OCI-LY7 (cell line): ENCODE results near the gene KRT76. TPM values are rescaled to one million over a fixed set of nuclear protein-coding genes. Genes with fewer than 3 reads are reported as not detected.

Experiments used
- BruUV-seq: library from RNA; stranded (reverse); fragments of 400-500 nt; replicated peaks from 2 replicates; lab custom pipeline; 2021; lab: Mats Ljungman, UMichigan
- CTCF ChIA-PET: fragments of 300-600 bp; sonication (Branson Sonifier 250); formaldehyde crosslinking; loops from one replicate; lab custom pipeline; 2022; ENCODE audit warnings: antibody characterized with exemption; ENCODE audit not compliant: unreplicated experiment; lab: Charles Lee
- POLR2A ChIA-PET: fragments of 300-600 bp; sonication (Branson Sonifier 250); formaldehyde crosslinking; loops from one replicate; lab custom pipeline; 2022; ENCODE audit warnings: antibody characterized with exemption; lab: Charles Lee
- DNase-seq: peaks from one replicate; pipeline ENCODE4 v3.0.0-alpha.2; 2015; ENCODE audit warnings: low spot score
- H2AFZ ChIP-seq: fragments of 200-600 bp; sonication (generic), shearing (Covaris generic); 2 replicates; pipeline ENCODE4 v1.6.1; 2014; ENCODE audit warnings: mild to moderate bottlenecking, antibody characterized with exemption, low read length, moderate library complexity
- H3K27ac ChIP-seq: fragments of 200-600 bp; sonication (generic); 2 replicates; pipeline ENCODE4 v1.5.1; 2014; ENCODE audit warnings: mixed run types, low read depth, mild to moderate bottlenecking, moderate library complexity, low read length, inconsistent platforms; ENCODE audit not compliant: poor library complexity, severe bottlenecking
- H3K36me3 ChIP-seq: fragments of 200-600 bp; sonication (generic); 2 replicates; pipeline ENCODE4 v1.6.1; 2014; ENCODE audit warnings: mild to moderate bottlenecking, antibody characterized with exemption, low read length, moderate library complexity, mixed read lengths; ENCODE audit not compliant: insufficient read depth
- H3K4me1 ChIP-seq: fragments of 200-600 bp; sonication (generic); 2 replicates; pipeline ENCODE4 v1.5.1; 2014; ENCODE audit warnings: mild to moderate bottlenecking, low read length; ENCODE audit not compliant: insufficient read depth, poor library complexity, severe bottlenecking
- H3K4me2 ChIP-seq: fragments of 200-600 bp; sonication (generic); 2 replicates; pipeline ENCODE4 v1.6.1; 2014; ENCODE audit warnings: mild to moderate bottlenecking, low read length
- H3K4me3 ChIP-seq: fragments of 200-600 bp; sonication (generic); 2 replicates; pipeline ENCODE4 v1.5.1; 2014; ENCODE audit warnings: mild to moderate bottlenecking, low read depth, low read length; ENCODE audit not compliant: poor library complexity, severe bottlenecking
- H3K79me2 ChIP-seq: fragments of 200-600 bp; sonication (generic); 2 replicates; pipeline ENCODE4 v1.6.1; 2016; ENCODE audit warnings: low read depth, mild to moderate bottlenecking, low read length, moderate library complexity, mixed read lengths; ENCODE audit not compliant: insufficient read depth
- H3K9me2 ChIP-seq: fragments of 200-600 bp; sonication (generic); 2 replicates; pipeline ENCODE4 v1.6.1; 2016; ENCODE audit warnings: mild to moderate bottlenecking, low read length, mixed read lengths; ENCODE audit not compliant: insufficient read depth
- H3K9me3 ChIP-seq: fragments of 200-600 bp; sonication (generic); 2 replicates; pipeline ENCODE4 v1.6.1; 2014; ENCODE audit warnings: mild to moderate bottlenecking, mixed run types, low read length, mixed read lengths
- H4K20me1 ChIP-seq: fragments of 200-600 bp; sonication (generic); 2 replicates; pipeline ENCODE4 v1.6.1; 2014; ENCODE audit warnings: mild to moderate bottlenecking, antibody characterized with exemption, low read length, moderate library complexity, mixed read lengths; ENCODE audit not compliant: insufficient read depth
- CTCF ChIP-seq: fragments of 200-600 bp; sonication (generic); conservative IDR thresholded peaks from 2 replicates; pipeline ENCODE4 v1.5.1; 2014; ENCODE audit warnings: mild to moderate bottlenecking, antibody characterized with exemption, low read length, moderate library complexity, mixed read lengths
- EZH2phosphoT487 ChIP-seq: fragments of 200-600 bp; sonication (generic); IDR thresholded peaks from 2 replicates; pipeline ENCODE4 v1.6.1; 2018; ENCODE audit warnings: low read depth, borderline replicate concordance, mild to moderate bottlenecking, mixed run types, antibody characterized with exemption, low read length, moderate library complexity, mixed read lengths
- intact Hi-C: fragments of 100-400 bp; cut with micrococcal nuclease; formaldehyde crosslinking; loops from one replicate; pipeline ENCODE4 v1.10.0; 2022; ENCODE audit not compliant: unreplicated experiment
- total RNA-seq, 2 experiments: library from RNA; depleted of rRNA in 1 of 2; stranded (reverse); fragments of >200 nt in 1 of 2; shearing (Covaris generic) in 1 of 2; gene quantifications; 2 replicates each; pipeline ENCODE4 v1.2.3, GENCODE V29; 2014 to 2022

KRT76 gene
- total RNA-seq, 2 experiments from 2014 or later: not detected

GRCh38 chr12:52813203-52813819 lies 36.2 kb upstream of the KRT76 start:
- no peak overlapping the region for H2AFZ ChIP-seq
- no peak overlapping the region for H3K27ac ChIP-seq
- no peak for TF ChIP-seq EZH2phosphoT487
- TF ChIP-seq CTCF: no peak
- H3K79me2 ChIP-seq: no peaks in the 10 kb centered on the region
- no peak overlapping the region for H3K4me2 ChIP-seq
- H3K36me3 ChIP-seq: no peaks in the 10 kb centered on the region
- intact Hi-C loops: no loop called here
- ChIA-PET CTCF (no interaction called here), POLR2A (no interaction called here)
- H3K9me3 ChIP-seq: no peaks in the 10 kb centered on the region
- H3K9me2 ChIP-seq: no peaks in the 10 kb centered on the region
- DNase-seq: no peak
- H3K4me1 ChIP-seq: no peaks in the 10 kb centered on the region
- no TSS peak for BruUV-seq
- no peaks in the 10 kb centered on the region for H4K20me1 ChIP-seq
- no peak overlapping the region for H3K4me3 ChIP-seq

- Histone ChIP-seq H3K4me3 (no peak overlapping the region), H3K36me3 (no peaks in the 10 kb centered on the region), H3K27ac (no peak overlapping the region), H3K4me1 (no peaks in the 10 kb centered on the region), H3K9me2 (no peaks in the 10 kb centered on the region), H4K20me1 (no peaks in the 10 kb centered on the region), H3K9me3 (no peaks in the 10 kb centered on the region), H3K4me2 (no peak overlapping the region), H3K79me2 (no peaks in the 10 kb centered on the region), H2AFZ (no peak overlapping the region)
- CTCF ChIA-PET: no interaction called here
- intact Hi-C loops: no loop called here
- DNase-seq: no peak
- BruUV-seq: no TSS peak
- no peak for TF ChIP-seq CTCF
- TF ChIP-seq EZH2phosphoT487: no peak
- POLR2A ChIA-PET: no interaction called here
Measured at GRCh38 chr12:52812749-52813148, 35.6 kb upstream of the KRT76 start.

GRCh38 chr12:52812073-52812400 lies 34.9 kb upstream of the KRT76 start:
- ChIA-PET CTCF (no interaction called here), POLR2A (no interaction called here)
- Histone ChIP-seq H2AFZ (no peak overlapping the region), H3K9me3 (no peaks in the 10 kb centered on the region), H3K79me2 (no peaks in the 10 kb centered on the region), H3K4me2 (no peak overlapping the region), H3K36me3 (no peaks in the 10 kb centered on the region), H3K4me3 (no peak overlapping the region), H3K9me2 (no peaks in the 10 kb centered on the region), H3K4me1 (no peaks in the 10 kb centered on the region), H3K27ac (no peak overlapping the region), H4K20me1 (no peaks in the 10 kb centered on the region)
- no peak for DNase-seq
- no TSS peak for BruUV-seq
- intact Hi-C loops: no loop called here
- TF ChIP-seq EZH2phosphoT487 (no peak), CTCF (no peak)
